LNCaP clone FGC (cell line): ENCODE data around the gene LTB.

Experiments
- DNase-seq: peaks from one replicate; pipeline ENCODE4 v3.0.0-alpha.2; 2011; ENCODE audit warnings: low read depth
- H3K4me3 ChIP-seq: 2 replicates; pipeline ENCODE4 v1.5.1; 2011; ENCODE audit warnings: mild to moderate bottlenecking, low read depth, low read length, control low read depth
- CTCF ChIP-seq: IDR thresholded peaks from 2 replicates; pipeline ENCODE4 v1.5.1; 2012; ENCODE audit warnings: mild to moderate bottlenecking; ENCODE audit not compliant: control insufficient read depth, insufficient read depth; ENCODE audit errors: extremely low read depth

LTB gene

GRCh38 chr6:31580438-31580740, 1.8 kb downstream of the LTB start:
- peak overlapping the region; percentile 53 for H3K4me3 ChIP-seq
- no peak for TF ChIP-seq CTCF
- no peak for DNase-seq

GRCh38 chr6:31579546-31580437, 2.4 kb downstream of the LTB start:
- TF ChIP-seq CTCF, result no peak
- H3K4me3 ChIP-seq, result no peak overlapping the region
- no peak for DNase-seq

GRCh38 chr6:31579119-31579505, 3.1 kb downstream of the LTB start:
- DNase-seq, result no peak
- TF ChIP-seq CTCF, result no peak
- no peak overlapping the region for H3K4me3 ChIP-seq

GRCh38 chr6:31578184-31579118, 3.8 kb downstream of the LTB start:
- H3K4me3 ChIP-seq, result no peak overlapping the region
- no peak for TF ChIP-seq CTCF
- no peak for DNase-seq

- DNase-seq, result no peak
- H3K4me3 ChIP-seq, result no peak overlapping the region
- no peak for TF ChIP-seq CTCF
Measured at GRCh38 chr6:31577579-31577966, 4.7 kb downstream of the LTB start.

- TF ChIP-seq CTCF, result no peak
- DNase-seq, result no peak
- H3K4me3 ChIP-seq, result no peak overlapping the region
Measured at GRCh38 chr6:31576897-31577578, 5.2 kb downstream of the LTB start.
